NB4 (cell line): ENCODE data around the gene TIMM17A.

Source experiments
- DNase-seq: peaks from one replicate; pipeline ENCODE4 v3.0.0; 2010; ENCODE audit warnings: low read depth
- H3K4me3 ChIP-seq: one replicate; pipeline ENCODE4 v1.5.1; 2011; ENCODE audit warnings: mild to moderate bottlenecking, low read depth, low read length, moderate library complexity
- CTCF ChIP-seq: IDR thresholded peaks from one replicate; pipeline ENCODE4 v1.5.1; 2012; ENCODE audit warnings: low read depth, low read length
- MAX ChIP-seq: IDR thresholded peaks from 2 replicates; pipeline ENCODE4 v1.6.1; 2011; ENCODE audit warnings: low read depth, low read length
- MYC ChIP-seq: IDR thresholded peaks from 2 replicates; pipeline ENCODE4 v1.6.1; 2011; ENCODE audit warnings: low read depth, low read length
- POLR2A ChIP-seq: IDR thresholded peaks from 2 replicates; pipeline ENCODE4 v1.6.1; 2011; ENCODE audit warnings: mild to moderate bottlenecking; ENCODE audit not compliant: insufficient read length; ENCODE audit errors: extremely low read depth

TIMM17A gene

GRCh38 chr1:201914456-201915235 lies 40.7 kb upstream of the TIMM17A start:
- no peak overlapping the region for H3K4me3 ChIP-seq
- no peak for TF ChIP-seq CTCF
- TF ChIP-seq MYC = no peak
- TF ChIP-seq MAX = no peak
- TF ChIP-seq POLR2A = no peak
- DNase-seq = no peak

- DNase-seq = no peak
Observed at GRCh38 chr1:201916649-201917249, 38.6 kb upstream of the TIMM17A start.

GRCh38 chr1:201917362-201918033 lies 37.8 kb upstream of the TIMM17A start:
- TF ChIP-seq MYC (no peak), POLR2A (no peak), CTCF (no peak), MAX (no peak)
- DNase-seq = no peak
- H3K4me3 ChIP-seq = no peak overlapping the region

More at GRCh38 chr1:201916649-201917249, 38.6 kb upstream of the TIMM17A start:
- no peak overlapping the region for H3K4me3 ChIP-seq
- TF ChIP-seq MYC (no peak), MAX (no peak), POLR2A (no peak), CTCF (no peak)

- no peak for DNase-seq
- TF ChIP-seq MAX (no peak), MYC (no peak), POLR2A (no peak)
- no peak overlapping the region for H3K4me3 ChIP-seq
Observed at GRCh38 chr1:201918343-201918742, 37.0 kb upstream of the TIMM17A start.

GRCh38 chr1:201921952-201922558 lies 33.2 kb upstream of the TIMM17A start:
- TF ChIP-seq POLR2A = no peak
- no peak for TF ChIP-seq MAX
- no peak for TF ChIP-seq MYC
- no peak for TF ChIP-seq CTCF
- no peak for DNase-seq
- no peak overlapping the region for H3K4me3 ChIP-seq

- no peak for DNase-seq
- no peak overlapping the region for H3K4me3 ChIP-seq
- TF ChIP-seq POLR2A (no peak), CTCF (no peak), MAX (no peak), MYC (no peak)
Observed at GRCh38 chr1:201925301-201925567, 30.1 kb upstream of the TIMM17A start.
